Transverse colon (tissue), 4 donors: ENCODE results near the gene ECM2. TPM values are rescaled to one million over a fixed set of nuclear protein-coding genes. Genes with fewer than 3 reads are reported as not detected.

ENCODE experiments used
- DNase-seq: peaks from one replicate; pipeline ENCODE4 v3.0.0-alpha.2; 2019
- H3K27ac ChIP-seq, 4 donors: fragments of 200-600 bp; sonication (generic); 2 replicates each; pipeline ENCODE4 v1.5.1; 2016 to 2018; ENCODE audit warnings: inconsistent platforms in 4 of 4
- H3K27me3 ChIP-seq: fragments of 200-600 bp; sonication (generic); 2 replicates; pipeline ENCODE4 v1.5.1; 2017; ENCODE audit warnings: inconsistent platforms
- H3K36me3 ChIP-seq, 4 donors: fragments of 200-600 bp; sonication (generic); 2 replicates each; pipeline ENCODE4 v1.5.1; 2017 to 2019; ENCODE audit warnings: inconsistent platforms in 4 of 4
- H3K4me1 ChIP-seq, 4 donors: fragments of 200-600 bp; sonication (generic); 2 replicates each; pipeline ENCODE4 v1.5.1; 2017 to 2020; ENCODE audit warnings: inconsistent platforms in 4 of 4
- H3K4me3 ChIP-seq, 4 donors: fragments of 200-600 bp; sonication (generic); 1 replicate in 1 of 4; 2 replicates in 3 of 4; pipeline versions ENCODE4 v1.5.1 to v1.6.1; 2017 to 2019; ENCODE audit warnings: inconsistent platforms in 4 of 4
- H3K9me3 ChIP-seq, 2 donors: fragments of 200-600 bp; sonication (generic); 2 replicates each; pipeline ENCODE4 v1.5.1; 2017 to 2019; ENCODE audit warnings: inconsistent platforms in 2 of 2
- EP300 ChIP-seq: sonication (generic); formaldehyde crosslinking; IDR thresholded peaks from one replicate; pipeline ENCODE4 v1.6.1; 2017; ENCODE audit warnings: antibody characterized with exemption, low read depth
- POLR2A ChIP-seq: fragments of 450-650 bp; IDR thresholded peaks from one replicate; pipeline ENCODE4 v1.6.1; 2016; ENCODE audit warnings: antibody characterized with exemption, mild to moderate bottlenecking, moderate library complexity
- POLR2AphosphoS5 ChIP-seq, 3 donors: sonication (generic); formaldehyde crosslinking; IDR thresholded peaks; one replicate each; pipeline ENCODE4 v1.6.1; 2016; ENCODE audit warnings: antibody characterized with exemption in 3 of 3
- WGBS, 2 donors: methylation state at CpG; one replicate each; pipeline ENCODE4 v1.1.5; 2018; ENCODE audit warnings: low coverage in 1 of 2; 5-methylcytosine and 5-hydroxymethylcytosine counted together
- in situ Hi-C, 4 donors: fragments of 200-750 bp; cut with MboI; loops; one replicate each; pipeline versions ENCODE4 v1.15.0 to v1.15.1; 2017; ENCODE audit warnings: low sequenced_read_pairs in 3 of 4, low pct_ligation_motif_present in 1 of 4, low pct_unique_long_range_greater_than_20kb in 1 of 4
- intact Hi-C: fragments of 100-400 bp; cut with DNase I; formaldehyde crosslinking; loops from one replicate; pipeline ENCODE4 v1.15.1; 2023; ENCODE audit warnings: low total_unique reads
- total RNA-seq, 4 donors: library from RNA; depleted of rRNA; stranded (reverse); fragments of >200 nt; gene quantifications; one replicate each; pipeline ENCODE4 v1.1.0, GENCODE V29; 2016
- TF ChIP-seq, protein P1 (sequence below), 5 experiments: fragments of 200-600 bp in 3 of 5; fragments of 450-650 bp in 2 of 5; sonication (generic) in 3 of 5; IDR thresholded peaks; 1 replicate in 2 of 5; 2 replicates in 3 of 5; pipeline ENCODE4 v1.5.1; 2016 to 2017; ENCODE audit warnings: antibody characterized with exemption in 5 of 5, inconsistent platforms in 3 of 5, mild to moderate bottlenecking in 2 of 5, moderate library complexity in 1 of 5

Gene ECM2
- total RNA-seq, 4 donors from 2014 or later, result 0.37 to 7.2 (median 3.1) TPM

DNA sequence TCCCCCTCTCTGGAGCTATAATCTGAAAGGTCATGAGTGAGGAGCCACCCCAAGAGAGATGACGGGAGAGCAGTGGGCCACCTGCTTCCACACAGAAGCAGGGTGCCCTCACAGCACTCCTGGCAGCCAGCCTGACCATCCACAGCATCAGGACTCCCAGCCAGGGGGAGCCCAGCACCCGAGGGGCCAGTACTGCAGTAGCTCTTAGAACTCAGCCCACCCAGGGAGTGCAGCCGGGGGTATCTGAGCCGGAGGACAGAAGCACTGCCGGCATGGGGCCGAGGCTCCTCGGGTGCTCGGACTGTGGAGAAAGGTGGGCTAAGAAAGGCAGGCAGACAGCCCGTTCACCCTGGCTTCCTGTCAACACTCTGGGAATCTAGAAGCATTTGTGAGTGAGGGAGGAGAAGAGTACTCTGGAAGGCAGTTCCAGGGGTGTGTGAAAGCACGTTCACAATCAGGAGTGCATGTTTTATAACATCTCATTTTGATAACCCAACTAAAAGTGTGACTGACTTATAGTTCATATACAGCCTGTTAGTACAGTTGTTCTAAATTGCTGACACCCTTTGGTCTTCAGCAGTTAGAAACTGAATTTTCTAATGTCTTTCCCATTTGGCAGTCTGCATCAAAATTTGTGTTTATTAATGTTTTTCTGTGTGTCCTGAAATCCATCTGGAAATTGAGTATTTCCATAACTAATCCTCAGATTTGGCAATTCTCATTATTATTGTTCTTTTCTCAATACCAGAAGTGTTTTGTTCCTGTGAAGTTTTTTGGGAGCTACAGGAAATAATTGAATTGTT, 27.6 kb downstream of the ECM2 start:
- Histone ChIP-seq H3K4me1 (peaks cover 11 to 50% (median 31%) of the 10 kb centered on the region in 4 donors), H3K9me3 (no peaks in the 10 kb centered on the region), H3K36me3 (no peaks in the 10 kb centered on the region), H3K27me3 (no peaks in the 10 kb centered on the region), H3K27ac (peak overlapping the region; percentile 62 to 83 (median 70)), H3K4me3 (no peak overlapping the region)
- in situ Hi-C loops (loop anchor here in 1 of 4 donors (10.0 kb wide), 1 partner anchor 127 kb away; no protein-coding TSS in a partner anchor), intact Hi-C loops (loop anchor here (10.0 kb wide), 1 partner anchor 107 kb away; no protein-coding TSS in a partner anchor)
- TF ChIP-seq EP300, result no peak
- no peak for TF ChIP-seq POLR2AphosphoS5 (IDR thresholded peaks at IDR 0.05)
- TF ChIP-seq, protein P1, sequence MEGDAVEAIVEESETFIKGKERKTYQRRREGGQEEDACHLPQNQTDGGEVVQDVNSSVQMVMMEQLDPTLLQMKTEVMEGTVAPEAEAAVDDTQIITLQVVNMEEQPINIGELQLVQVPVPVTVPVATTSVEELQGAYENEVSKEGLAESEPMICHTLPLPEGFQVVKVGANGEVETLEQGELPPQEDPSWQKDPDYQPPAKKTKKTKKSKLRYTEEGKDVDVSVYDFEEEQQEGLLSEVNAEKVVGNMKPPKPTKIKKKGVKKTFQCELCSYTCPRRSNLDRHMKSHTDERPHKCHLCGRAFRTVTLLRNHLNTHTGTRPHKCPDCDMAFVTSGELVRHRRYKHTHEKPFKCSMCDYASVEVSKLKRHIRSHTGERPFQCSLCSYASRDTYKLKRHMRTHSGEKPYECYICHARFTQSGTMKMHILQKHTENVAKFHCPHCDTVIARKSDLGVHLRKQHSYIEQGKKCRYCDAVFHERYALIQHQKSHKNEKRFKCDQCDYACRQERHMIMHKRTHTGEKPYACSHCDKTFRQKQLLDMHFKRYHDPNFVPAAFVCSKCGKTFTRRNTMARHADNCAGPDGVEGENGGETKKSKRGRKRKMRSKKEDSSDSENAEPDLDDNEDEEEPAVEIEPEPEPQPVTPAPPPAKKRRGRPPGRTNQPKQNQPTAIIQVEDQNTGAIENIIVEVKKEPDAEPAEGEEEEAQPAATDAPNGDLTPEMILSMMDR (IDR thresholded peaks at IDR 0.05), result no peak
- TF ChIP-seq POLR2A, result no peak
- 22 to 63% methylated on average over 1 to 10 of the region's 10 CpGs for WGBS, 2 donors
- DNase-seq, result no peak

DNA sequence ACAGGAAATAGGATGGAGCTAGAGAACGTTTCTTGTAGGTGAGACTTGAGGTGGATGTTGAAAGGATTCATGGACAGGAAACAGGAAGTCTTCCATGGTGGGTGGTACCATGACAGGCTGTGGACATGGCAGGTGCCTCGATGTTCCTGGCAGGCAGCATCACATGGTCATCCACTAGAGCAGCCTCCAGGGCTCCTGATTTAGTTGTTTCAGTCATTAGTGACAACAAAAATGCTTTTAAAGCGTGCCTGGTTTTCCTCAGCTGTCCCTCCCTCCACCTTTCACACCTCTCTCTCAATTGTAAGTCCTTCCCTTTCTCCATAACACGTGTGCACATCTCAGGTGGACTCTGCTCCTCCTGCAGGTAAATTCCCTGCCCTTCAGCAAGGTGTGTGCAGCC, 28.3 kb downstream of the ECM2 start:
- 34 to 62% methylated on average over 2 to 4 of the region's 4 CpGs for WGBS, 2 donors
- intact Hi-C loops (loop anchor here (10.0 kb wide), 1 partner anchor 107 kb away; no protein-coding TSS in a partner anchor), in situ Hi-C loops (loop anchor here in 1 of 4 donors (10.0 kb wide), 1 partner anchor 127 kb away; no protein-coding TSS in a partner anchor)
- Histone ChIP-seq H3K27ac (peak overlapping the region; percentile 62 to 83 (median 70)), H3K27me3 (no peaks in the 10 kb centered on the region), H3K9me3 (no peaks in the 10 kb centered on the region), H3K4me3 (no peak overlapping the region), H3K4me1 (peaks cover 11 to 43% (median 26%) of the 10 kb centered on the region in 4 donors), H3K36me3 (no peaks in the 10 kb centered on the region)
- TF ChIP-seq POLR2A (no peak), POLR2AphosphoS5 (IDR thresholded peaks at IDR 0.05) (no peak), EP300 (no peak)
- TF ChIP-seq, protein P1 (IDR thresholded peaks at IDR 0.05), result no peak
- no peak for DNase-seq

DNA sequence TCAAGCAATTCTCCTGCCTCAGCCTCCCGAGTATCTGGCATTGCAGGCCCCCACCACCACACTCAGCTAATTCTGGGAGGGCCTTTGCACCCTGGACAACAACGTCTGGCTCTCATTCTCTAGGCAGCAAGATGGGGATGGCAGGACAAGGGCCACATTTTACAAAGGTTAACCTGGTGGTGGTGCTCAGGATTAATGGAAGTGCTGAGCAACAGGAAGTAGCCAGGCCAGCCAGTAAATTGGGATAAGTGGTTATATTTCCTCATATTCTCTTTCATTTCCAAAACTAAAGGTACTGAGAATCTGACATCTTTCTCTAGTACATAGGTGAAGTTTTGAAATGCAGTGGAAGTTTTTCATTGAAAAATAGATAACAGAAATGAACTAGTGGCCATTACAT, 28.8 kb downstream of the ECM2 start:
- intact Hi-C loops, result loop anchor here (10.0 kb wide), 1 partner anchor 108 kb away; no protein-coding TSS in a partner anchor
- 88 to 92% methylated on average over 1 to 2 of the region's 2 CpGs for WGBS, 2 donors

More for the DNA sequence above, 28.8 kb downstream of the ECM2 start:
- Histone ChIP-seq H3K27ac (peak overlapping the region; percentile 62 to 83 (median 70)), H3K4me1 (peaks cover 11 to 41% (median 21%) of the 10 kb centered on the region in 4 donors), H3K9me3 (no peaks in the 10 kb centered on the region), H3K36me3 (no peaks in the 10 kb centered on the region), H3K27me3 (no peaks in the 10 kb centered on the region), H3K4me3 (no peak overlapping the region)
- no peak for DNase-seq
- TF ChIP-seq EP300 (no peak), POLR2A (no peak), POLR2AphosphoS5 (IDR thresholded peaks at IDR 0.05) (no peak)
- TF ChIP-seq, protein P1 (IDR thresholded peaks at IDR 0.05), result no peak
- in situ Hi-C loops, result loop anchor here in 1 of 4 donors (10.0 kb wide), 1 partner anchor 128 kb away; no protein-coding TSS in a partner anchor
